ENCODE measurements around the gene ZBTB20.

- TF ChIP-seq, protein P1, sequence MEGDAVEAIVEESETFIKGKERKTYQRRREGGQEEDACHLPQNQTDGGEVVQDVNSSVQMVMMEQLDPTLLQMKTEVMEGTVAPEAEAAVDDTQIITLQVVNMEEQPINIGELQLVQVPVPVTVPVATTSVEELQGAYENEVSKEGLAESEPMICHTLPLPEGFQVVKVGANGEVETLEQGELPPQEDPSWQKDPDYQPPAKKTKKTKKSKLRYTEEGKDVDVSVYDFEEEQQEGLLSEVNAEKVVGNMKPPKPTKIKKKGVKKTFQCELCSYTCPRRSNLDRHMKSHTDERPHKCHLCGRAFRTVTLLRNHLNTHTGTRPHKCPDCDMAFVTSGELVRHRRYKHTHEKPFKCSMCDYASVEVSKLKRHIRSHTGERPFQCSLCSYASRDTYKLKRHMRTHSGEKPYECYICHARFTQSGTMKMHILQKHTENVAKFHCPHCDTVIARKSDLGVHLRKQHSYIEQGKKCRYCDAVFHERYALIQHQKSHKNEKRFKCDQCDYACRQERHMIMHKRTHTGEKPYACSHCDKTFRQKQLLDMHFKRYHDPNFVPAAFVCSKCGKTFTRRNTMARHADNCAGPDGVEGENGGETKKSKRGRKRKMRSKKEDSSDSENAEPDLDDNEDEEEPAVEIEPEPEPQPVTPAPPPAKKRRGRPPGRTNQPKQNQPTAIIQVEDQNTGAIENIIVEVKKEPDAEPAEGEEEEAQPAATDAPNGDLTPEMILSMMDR (IDR thresholded peaks at IDR 0.05): no peak
- TF ChIP-seq POLR2A (IDR thresholded peaks at IDR 0.05): no peak
Measured at GRCh38 chr3:114437897-114438296, 709.2 kb downstream of the ZBTB20 start.

All from stomach (tissue), 4 donors.